ENCODE data around the gene ASB4.

Gene ASB4

GRCh38 chr7:95527033-95527775, 41.5 kb downstream of the ASB4 start:
- Mint-ChIP-seq H3K27me3 (ENCODE audit: low read depth) (peaks cover 20% of the 10 kb centered on the region), H3K4me3 (no peak overlapping the region), H3K4me1 (ENCODE audit: low read depth) (no peaks in the 10 kb centered on the region), H3K27ac (no peak overlapping the region), H3K9me3 (no peaks in the 10 kb centered on the region), H3K36me3 (ENCODE audit: low read depth) (no peaks in the 10 kb centered on the region)

- H3K27ac Mint-ChIP-seq, result no peak overlapping the region
- no peaks in the 10 kb centered on the region for H3K36me3 Mint-ChIP-seq (ENCODE audit: low read depth)
- no peaks in the 10 kb centered on the region for H3K4me1 Mint-ChIP-seq (ENCODE audit: low read depth)
- no peak overlapping the region for H3K4me3 Mint-ChIP-seq
- H3K27me3 Mint-ChIP-seq (ENCODE audit: low read depth), result peaks cover 16% of the 10 kb centered on the region
- no peaks in the 10 kb centered on the region for H3K9me3 Mint-ChIP-seq
Measured at GRCh38 chr7:95527776-95528250, 42.1 kb downstream of the ASB4 start.

- Mint-ChIP-seq H3K9me3 (no peaks in the 10 kb centered on the region), H3K4me1 (ENCODE audit: low read depth) (no peaks in the 10 kb centered on the region), H3K27ac (no peak overlapping the region), H3K27me3 (ENCODE audit: low read depth) (peaks cover 13% of the 10 kb centered on the region), H3K36me3 (ENCODE audit: low read depth) (no peaks in the 10 kb centered on the region), H3K4me3 (no peak overlapping the region)
Measured at GRCh38 chr7:95529701-95530100, 44.0 kb downstream of the ASB4 start.

- Mint-ChIP-seq H3K27me3 (ENCODE audit: low read depth) (peaks cover 15% of the 10 kb centered on the region), H3K36me3 (ENCODE audit: low read depth) (no peaks in the 10 kb centered on the region), H3K9me3 (no peaks in the 10 kb centered on the region), H3K4me1 (ENCODE audit: low read depth) (no peaks in the 10 kb centered on the region), H3K4me3 (no peak overlapping the region), H3K27ac (no peak overlapping the region)
Measured at GRCh38 chr7:95530881-95531280, 45.1 kb downstream of the ASB4 start.

GRCh38 chr7:95531605-95532219, 46.0 kb downstream of the ASB4 start:
- Mint-ChIP-seq H3K27ac (no peak overlapping the region), H3K4me1 (ENCODE audit: low read depth) (no peaks in the 10 kb centered on the region), H3K9me3 (no peaks in the 10 kb centered on the region), H3K27me3 (ENCODE audit: low read depth) (peaks cover 15% of the 10 kb centered on the region), H3K36me3 (ENCODE audit: low read depth) (no peaks in the 10 kb centered on the region), H3K4me3 (no peak overlapping the region)

- no peak overlapping the region for H3K27ac Mint-ChIP-seq
- no peaks in the 10 kb centered on the region for H3K4me1 Mint-ChIP-seq (ENCODE audit: low read depth)
- no peak overlapping the region for H3K4me3 Mint-ChIP-seq
- H3K9me3 Mint-ChIP-seq, result no peaks in the 10 kb centered on the region
- H3K27me3 Mint-ChIP-seq (ENCODE audit: low read depth), result peaks cover 18% of the 10 kb centered on the region
- H3K36me3 Mint-ChIP-seq (ENCODE audit: low read depth), result no peaks in the 10 kb centered on the region
Measured at GRCh38 chr7:95534796-95535195, 49.1 kb downstream of the ASB4 start.

GRCh38 chr7:95535662-95536061, 49.9 kb downstream of the ASB4 start:
- no peak overlapping the region for H3K4me3 Mint-ChIP-seq
- H3K27ac Mint-ChIP-seq, result no peak overlapping the region
- no peaks in the 10 kb centered on the region for H3K36me3 Mint-ChIP-seq (ENCODE audit: low read depth)
- peaks cover 18% of the 10 kb centered on the region for H3K27me3 Mint-ChIP-seq (ENCODE audit: low read depth)
- H3K4me1 Mint-ChIP-seq (ENCODE audit: low read depth), result no peaks in the 10 kb centered on the region
- H3K9me3 Mint-ChIP-seq, result no peaks in the 10 kb centered on the region

- H3K4me3 Mint-ChIP-seq, result no peak overlapping the region
Measured at GRCh38 chr7:95536656-95537311, 51.0 kb downstream of the ASB4 start.

GRCh38 chr7:95537468-95537867, 51.7 kb downstream of the ASB4 start:
- Mint-ChIP-seq H3K4me3 (no peak overlapping the region), H3K27ac (no peak overlapping the region), H3K27me3 (ENCODE audit: low read depth) (peaks cover 23% of the 10 kb centered on the region), H3K9me3 (no peaks in the 10 kb centered on the region), H3K4me1 (ENCODE audit: low read depth) (no peaks in the 10 kb centered on the region), H3K36me3 (ENCODE audit: low read depth) (no peaks in the 10 kb centered on the region)

More at GRCh38 chr7:95536656-95537311, 51.0 kb downstream of the ASB4 start:
- no peaks in the 10 kb centered on the region for H3K9me3 Mint-ChIP-seq
- H3K4me1 Mint-ChIP-seq (ENCODE audit: low read depth), result no peaks in the 10 kb centered on the region
- no peaks in the 10 kb centered on the region for H3K36me3 Mint-ChIP-seq (ENCODE audit: low read depth)
- H3K27me3 Mint-ChIP-seq (ENCODE audit: low read depth), result peaks cover 23% of the 10 kb centered on the region
- H3K27ac Mint-ChIP-seq, result no peak overlapping the region

- Mint-ChIP-seq H3K9me3 (no peaks in the 10 kb centered on the region), H3K4me3 (no peak overlapping the region), H3K27ac (no peak overlapping the region), H3K27me3 (ENCODE audit: low read depth) (peaks cover 21% of the 10 kb centered on the region), H3K36me3 (ENCODE audit: low read depth) (no peaks in the 10 kb centered on the region), H3K4me1 (ENCODE audit: low read depth) (no peaks in the 10 kb centered on the region)
Measured at GRCh38 chr7:95539426-95539825, 53.7 kb downstream of the ASB4 start.

- Mint-ChIP-seq H3K27me3 (ENCODE audit: low read depth) (peaks cover 16% of the 10 kb centered on the region), H3K4me1 (ENCODE audit: low read depth) (no peaks in the 10 kb centered on the region), H3K36me3 (ENCODE audit: low read depth) (no peaks in the 10 kb centered on the region)
Measured at GRCh38 chr7:95540366-95540765, 54.6 kb downstream of the ASB4 start.

GRCh38 chr7:95543312-95543711, 57.6 kb downstream of the ASB4 start:
- no peak overlapping the region for H3K27ac Mint-ChIP-seq
- no peaks in the 10 kb centered on the region for H3K4me1 Mint-ChIP-seq (ENCODE audit: low read depth)
- no peak overlapping the region for H3K4me3 Mint-ChIP-seq
- H3K36me3 Mint-ChIP-seq (ENCODE audit: low read depth), result no peaks in the 10 kb centered on the region
- H3K27me3 Mint-ChIP-seq (ENCODE audit: low read depth), result peaks cover 13% of the 10 kb centered on the region
- no peaks in the 10 kb centered on the region for H3K9me3 Mint-ChIP-seq

More at GRCh38 chr7:95540366-95540765, 54.6 kb downstream of the ASB4 start:
- no peak overlapping the region for H3K4me3 Mint-ChIP-seq
- H3K27ac Mint-ChIP-seq, result no peak overlapping the region
- H3K9me3 Mint-ChIP-seq, result no peaks in the 10 kb centered on the region

GRCh38 chr7:95544171-95544570, 58.4 kb downstream of the ASB4 start:
- Mint-ChIP-seq H3K27ac (no peak overlapping the region), H3K9me3 (no peaks in the 10 kb centered on the region), H3K27me3 (ENCODE audit: low read depth) (peaks cover 5% of the 10 kb centered on the region), H3K4me3 (no peak overlapping the region), H3K4me1 (ENCODE audit: low read depth) (no peaks in the 10 kb centered on the region), H3K36me3 (ENCODE audit: low read depth) (no peaks in the 10 kb centered on the region)

- H3K4me1 Mint-ChIP-seq (ENCODE audit: low read depth), result no peaks in the 10 kb centered on the region
- H3K36me3 Mint-ChIP-seq (ENCODE audit: low read depth), result no peaks in the 10 kb centered on the region
- H3K9me3 Mint-ChIP-seq, result no peaks in the 10 kb centered on the region
- H3K27ac Mint-ChIP-seq, result no peak overlapping the region
- H3K27me3 Mint-ChIP-seq (ENCODE audit: low read depth), result peaks cover 5% of the 10 kb centered on the region
- H3K4me3 Mint-ChIP-seq, result no peak overlapping the region
Measured at GRCh38 chr7:95545007-95545615, 59.4 kb downstream of the ASB4 start.

All from T-helper 1 cell treated with Interleukin-12 subunit alpha and Interleukin-12 subunit beta and Interleukin-4 antibody, amounts not matched to agents 30 μg/mL and 1 μg/mL, for 36 hours (primary cell).